CD4-positive, alpha-beta T cell treated with Interleukin-15 for 4 hours (primary cell): ENCODE measurements around the gene OPALIN.

Source experiments
- DNase-seq: peaks from one replicate; pipeline ENCODE4 v3.0.0-alpha.2; 2020; ENCODE audit warnings: low spot score

The OPALIN gene

GRCh38 chr10:96298362-96298761, 60.4 kb downstream of the OPALIN start:
- DNase-seq = no peak

- no peak for DNase-seq
Measured at GRCh38 chr10:96297486-96297885, 61.3 kb downstream of the OPALIN start.

- DNase-seq = no peak
Measured at GRCh38 chr10:96295475-96295874, 63.3 kb downstream of the OPALIN start.
